H1 (cell line): ENCODE results near the gene RAB1B.

Source experiments
- CTCF ChIP-seq, 3 experiments: IDR thresholded peaks; 1 replicate in 2 of 3; 2 replicates in 1 of 3; pipeline versions ENCODE4 v1.5.1 to v1.6.1; 2011; ENCODE audit warnings: low read length in 3 of 3, mild to moderate bottlenecking in 3 of 3, inconsistent platforms in 2 of 3, low read depth in 1 of 3, moderate library complexity in 1 of 3; ENCODE audit not compliant: insufficient read depth in 1 of 3; ENCODE audit errors: control extremely low read depth in 1 of 3
- EZH2 ChIP-seq: fragments of 200-600 bp; sonication (generic); IDR thresholded peaks from 2 replicates; pipeline ENCODE4 v1.7.1; 2012; ENCODE audit warnings: low read depth, mild to moderate bottlenecking, moderate library complexity, low read length, inconsistent platforms; ENCODE audit not compliant: severe bottlenecking
- KDM1A ChIP-seq: fragments of 200-600, 300-600 bp; sonication (generic); IDR thresholded peaks from 2 replicates; pipeline ENCODE4 v1.7.1; 2016; ENCODE audit warnings: mild to moderate bottlenecking, low read length, borderline replicate concordance
- RAD21 ChIP-seq, 2 experiments: IDR thresholded peaks in 1 of 2; conservative IDR thresholded peaks in 1 of 2; 2 replicates each; pipeline ENCODE4 v1.6.1; 2011; ENCODE audit warnings: low read depth in 2 of 2, low read length in 2 of 2, improper control_type of control experiment in 1 of 2, inconsistent platforms in 1 of 2, mild to moderate bottlenecking in 1 of 2, moderate library complexity in 1 of 2
- USF2 ChIP-seq: IDR thresholded peaks from 2 replicates; pipeline ENCODE4 v1.6.1; 2011; ENCODE audit warnings: low read length, improper control_type of control experiment

DNA sequence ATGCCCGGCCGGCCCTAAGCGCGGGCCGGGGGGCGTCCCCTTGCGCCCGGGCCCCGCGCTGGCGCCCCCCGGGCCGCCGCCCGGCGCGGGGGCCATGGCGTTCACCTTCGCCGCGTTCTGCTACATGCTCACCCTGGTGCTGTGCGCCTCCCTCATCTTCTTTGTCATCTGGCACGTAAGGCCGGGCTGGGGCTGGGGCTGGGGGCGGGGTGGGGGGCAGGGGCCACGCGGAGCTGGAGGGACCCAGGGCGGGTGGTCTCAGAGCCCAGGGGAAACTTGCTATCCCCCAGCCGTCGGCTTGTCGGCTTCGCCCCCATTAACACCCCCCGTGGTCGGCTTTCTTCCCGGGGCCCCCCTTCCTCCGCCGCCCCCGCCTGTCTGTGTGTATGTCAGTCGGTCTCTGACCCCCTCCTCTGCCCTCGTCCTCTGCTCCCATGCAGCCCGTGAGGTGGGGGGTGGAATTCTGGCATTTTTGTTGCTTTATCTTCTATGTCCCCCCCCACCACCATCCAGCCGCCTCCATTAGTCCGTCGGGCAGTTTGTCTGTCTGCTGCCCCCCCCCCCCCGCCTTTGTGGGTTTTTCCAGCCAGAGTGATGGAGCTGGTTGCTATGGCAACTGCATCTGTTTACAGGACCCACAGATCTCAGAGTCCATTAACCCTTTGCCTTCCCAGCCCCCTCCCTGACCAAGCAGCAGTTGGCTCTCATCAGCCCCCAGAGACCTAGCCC, 10.1 kb downstream of the RAB1B start:
- TF ChIP-seq KDM1A (no peak), CTCF (IDR thresholded peaks at IDR 0.05; ENCODE audit: control extremely low read depth in 1 of 3, insufficient read depth in 1 of 3, low read depth in 1 of 3, low read length in 3 of 3) (no peak), RAD21 (IDR thresholded peaks at IDR 0.05 in 1 of 2, conservative IDR thresholded peaks at IDR 0.05 in 1 of 2; ENCODE audit: low read depth in 2 of 2, low read length in 2 of 2) (no peak), EZH2 (no peak), USF2 (no peak)
